PFSK-1 (cell line): Measurements from ENCODE around the gene TMEM95.

ENCODE experiments used
- FOXP2 ChIP-seq: optimal IDR thresholded peaks from 2 replicates; pipeline ENCODE3; 2011; ENCODE audit warnings: borderline replicate concordance, control low read depth, inconsistent platforms; ENCODE audit not compliant: insufficient read depth; ENCODE audit errors: extremely low read length, extremely low read depth
- POLR2AphosphoS5 ChIP-seq: IDR thresholded peaks from 2 replicates; pipeline ENCODE4 v1.6.1; 2012; ENCODE audit warnings: low read depth, mild to moderate bottlenecking, control low read depth, low read length, moderate library complexity

Gene TMEM95

GRCh38 chr17:7406235-7406825, 51.4 kb downstream of the TMEM95 start:
- no peak for TF ChIP-seq FOXP2
- TF ChIP-seq POLR2AphosphoS5 = no peak
